ENCODE results near the gene TMEM92. TPM values are rescaled to one million over a fixed set of nuclear protein-coding genes. Genes with fewer than 3 reads are reported as not detected.
A peak's percentile ranks its signal among the peaks of the same experiment; 100 is the strongest.
"Not testable (repeated sequence)": the region's sequence is repeated elsewhere in the genome, so short reads cannot be mapped to it uniquely, and the experiment has no call there.

TMEM92 gene
- total RNA-seq, 1 donor from 2014 or later, result 1.6 TPM

- H3K27ac Mint-ChIP-seq; H3K36me3 Mint-ChIP-seq (ENCODE audit: low read depth); H3K27me3 Mint-ChIP-seq (ENCODE audit: low read depth); H3K9me3 Mint-ChIP-seq; H3K4me3 Mint-ChIP-seq (ENCODE audit: low read depth); intact Hi-C loops (cut with micrococcal nuclease); DNase-seq (ENCODE audit: low spot score): not testable (repeated sequence)
- H3K4me1 Mint-ChIP-seq (ENCODE audit: low read depth), result peaks cover 14% of the 10 kb centered on the region
These were observed 42.4 kb downstream of the TMEM92 start for GRCh38 chr17:50316660-50317059.

- H3K27ac Mint-ChIP-seq, result no peak overlapping the region
- no peak for DNase-seq (ENCODE audit: low spot score)
- H3K36me3 Mint-ChIP-seq (ENCODE audit: low read depth), result no peaks in the 10 kb centered on the region
- H3K9me3 Mint-ChIP-seq, result no peaks in the 10 kb centered on the region
- intact Hi-C loops (cut with micrococcal nuclease), result no loop called here
- no peaks in the 10 kb centered on the region for H3K27me3 Mint-ChIP-seq (ENCODE audit: low read depth)
- no peak overlapping the region for H3K4me3 Mint-ChIP-seq (ENCODE audit: low read depth)
- H3K4me1 Mint-ChIP-seq (ENCODE audit: low read depth), result peaks cover 12% of the 10 kb centered on the region
These were observed 42.9 kb downstream of the TMEM92 start for GRCh38 chr17:50317121-50317520.

- H3K9me3 Mint-ChIP-seq, result no peaks in the 10 kb centered on the region
- H3K36me3 Mint-ChIP-seq (ENCODE audit: low read depth), result no peaks in the 10 kb centered on the region
- no peak for DNase-seq (ENCODE audit: low spot score)
- peaks cover 7% of the 10 kb centered on the region for H3K4me1 Mint-ChIP-seq (ENCODE audit: low read depth)
- H3K27me3 Mint-ChIP-seq (ENCODE audit: low read depth), result no peaks in the 10 kb centered on the region
- H3K4me3 Mint-ChIP-seq (ENCODE audit: low read depth), result no peak overlapping the region
- intact Hi-C loops (cut with micrococcal nuclease), result no loop called here
- H3K27ac Mint-ChIP-seq, result peak overlapping the region; percentile 35
These were observed 44.4 kb downstream of the TMEM92 start for GRCh38 chr17:50318501-50319285.

- intact Hi-C loops (cut with micrococcal nuclease), result no loop called here
- Mint-ChIP-seq H3K27me3 (ENCODE audit: low read depth) (no peaks in the 10 kb centered on the region), H3K9me3 (no peaks in the 10 kb centered on the region), H3K36me3 (ENCODE audit: low read depth) (no peaks in the 10 kb centered on the region), H3K4me1 (ENCODE audit: low read depth) (peaks cover 8% of the 10 kb centered on the region), H3K4me3 (ENCODE audit: low read depth) (no peak overlapping the region), H3K27ac (peak overlapping the region; percentile 35)
- DNase-seq (ENCODE audit: low spot score), result no peak
These were observed 45.2 kb downstream of the TMEM92 start for GRCh38 chr17:50319306-50320004.

- no peak for DNase-seq (ENCODE audit: low spot score)
- intact Hi-C loops (cut with micrococcal nuclease), result no loop called here
- H3K4me3 Mint-ChIP-seq (ENCODE audit: low read depth), result no peak overlapping the region
- peaks cover 19% of the 10 kb centered on the region for H3K4me1 Mint-ChIP-seq (ENCODE audit: low read depth)
- H3K27ac Mint-ChIP-seq, result no peak overlapping the region
- no peaks in the 10 kb centered on the region for H3K27me3 Mint-ChIP-seq (ENCODE audit: low read depth)
- no peaks in the 10 kb centered on the region for H3K36me3 Mint-ChIP-seq (ENCODE audit: low read depth)
- H3K9me3 Mint-ChIP-seq, result no peaks in the 10 kb centered on the region
These were observed 48.0 kb downstream of the TMEM92 start for GRCh38 chr17:50322271-50322670.

GRCh38 chr17:50323060-50323459, 48.8 kb downstream of the TMEM92 start:
- Mint-ChIP-seq H3K9me3 (no peaks in the 10 kb centered on the region), H3K27ac (no peak overlapping the region), H3K36me3 (ENCODE audit: low read depth) (no peaks in the 10 kb centered on the region), H3K4me1 (ENCODE audit: low read depth) (peaks cover 19% of the 10 kb centered on the region), H3K4me3 (ENCODE audit: low read depth) (no peak overlapping the region), H3K27me3 (ENCODE audit: low read depth) (no peaks in the 10 kb centered on the region)
- intact Hi-C loops (cut with micrococcal nuclease), result no loop called here
- DNase-seq (ENCODE audit: low spot score), result no peak

- no peak for DNase-seq (ENCODE audit: low spot score)
- no peaks in the 10 kb centered on the region for H3K9me3 Mint-ChIP-seq
- intact Hi-C loops (cut with micrococcal nuclease), result no loop called here
These were observed 51.6 kb downstream of the TMEM92 start for GRCh38 chr17:50325906-50326305.

GRCh38 chr17:50326831-50327364, 52.6 kb downstream of the TMEM92 start:
- peaks cover 38% of the 10 kb centered on the region for H3K4me1 Mint-ChIP-seq (ENCODE audit: low read depth)
- H3K27me3 Mint-ChIP-seq (ENCODE audit: low read depth), result no peaks in the 10 kb centered on the region
- no peak for DNase-seq (ENCODE audit: low spot score)
- intact Hi-C loops (cut with micrococcal nuclease), result loop anchor here (1.0 kb wide), 1 partner anchor 16 kb away; no protein-coding TSS in a partner anchor
- no peaks in the 10 kb centered on the region for H3K36me3 Mint-ChIP-seq (ENCODE audit: low read depth)
- H3K4me3 Mint-ChIP-seq (ENCODE audit: low read depth), result no peak overlapping the region
- H3K9me3 Mint-ChIP-seq, result no peaks in the 10 kb centered on the region
- peak overlapping the region; percentile 84 for H3K27ac Mint-ChIP-seq

More at GRCh38 chr17:50325906-50326305, 51.6 kb downstream of the TMEM92 start:
- H3K27ac Mint-ChIP-seq, result peak overlapping the region; percentile 84
- H3K4me3 Mint-ChIP-seq (ENCODE audit: low read depth), result no peak overlapping the region
- H3K36me3 Mint-ChIP-seq (ENCODE audit: low read depth), result no peaks in the 10 kb centered on the region
- no peaks in the 10 kb centered on the region for H3K27me3 Mint-ChIP-seq (ENCODE audit: low read depth)
- H3K4me1 Mint-ChIP-seq (ENCODE audit: low read depth), result peaks cover 33% of the 10 kb centered on the region

- Mint-ChIP-seq H3K27ac (peak overlapping the region; percentile 88), H3K4me1 (ENCODE audit: low read depth) (peaks cover 50% of the 10 kb centered on the region), H3K9me3 (no peaks in the 10 kb centered on the region), H3K36me3 (ENCODE audit: low read depth) (no peaks in the 10 kb centered on the region), H3K27me3 (ENCODE audit: low read depth) (no peaks in the 10 kb centered on the region), H3K4me3 (ENCODE audit: low read depth) (no peak overlapping the region)
- no peak for DNase-seq (ENCODE audit: low spot score)
- intact Hi-C loops (cut with micrococcal nuclease), result no loop called here
These were observed 54.4 kb downstream of the TMEM92 start for GRCh38 chr17:50328363-50329325.

- Mint-ChIP-seq H3K27ac (peak overlapping the region; percentile 88), H3K4me3 (ENCODE audit: low read depth) (no peak overlapping the region), H3K27me3 (ENCODE audit: low read depth) (no peaks in the 10 kb centered on the region), H3K36me3 (ENCODE audit: low read depth) (no peaks in the 10 kb centered on the region), H3K4me1 (ENCODE audit: low read depth) (peaks cover 47% of the 10 kb centered on the region), H3K9me3 (no peaks in the 10 kb centered on the region)
- no peak for DNase-seq (ENCODE audit: low spot score)
- intact Hi-C loops (cut with micrococcal nuclease), result loop anchor here (5.0 kb wide), 1 partner anchor 32 kb away; no protein-coding TSS in a partner anchor
These were observed 55.5 kb downstream of the TMEM92 start for GRCh38 chr17:50329716-50330115.

- H3K27ac Mint-ChIP-seq, result peak overlapping the region; percentile 88
- no peak for DNase-seq (ENCODE audit: low spot score)
- intact Hi-C loops (cut with micrococcal nuclease), result loop anchor here (5.0 kb wide), 1 partner anchor 33 kb away; no protein-coding TSS in a partner anchor
- H3K4me3 Mint-ChIP-seq (ENCODE audit: low read depth), result no peak overlapping the region
- peaks cover 47% of the 10 kb centered on the region for H3K4me1 Mint-ChIP-seq (ENCODE audit: low read depth)
- H3K36me3 Mint-ChIP-seq (ENCODE audit: low read depth), result no peaks in the 10 kb centered on the region
- no peaks in the 10 kb centered on the region for H3K27me3 Mint-ChIP-seq (ENCODE audit: low read depth)
- no peaks in the 10 kb centered on the region for H3K9me3 Mint-ChIP-seq
These were observed 56.0 kb downstream of the TMEM92 start for GRCh38 chr17:50330151-50330775.
